IMR-90 (cell line): Measurements from ENCODE around the gene FCHSD2. TPM values are rescaled to one million over a fixed set of nuclear protein-coding genes. Genes with fewer than 3 reads are reported as not detected.
A peak's percentile ranks its signal among the peaks of the same experiment; 100 is the strongest.

Source experiments
- ATAC-seq: fragments of 200-7000 bp; cut with Tn5 transposase; 2 replicates; pipeline ENCODE4 v1.9.1; 2020; ENCODE audit warnings: low read depth, mild to moderate bottlenecking, moderate library complexity
- BruUV-seq: library from RNA; stranded (reverse); fragments of 400-500 nt; replicated peaks from 2 replicates; lab custom pipeline; 2021; lab: Mats Ljungman, UMichigan
- CTCF ChIA-PET: fragments of 300-600 bp; formaldehyde crosslinking; extraction: SDS; loops from one replicate; lab custom pipeline; 2021; ENCODE audit warnings: antibody characterized with exemption; lab: Yijun Ruan, JAX
- POLR2A ChIA-PET: fragments of 300-600 bp; sonication (Branson Sonifier 250); formaldehyde crosslinking; loops from one replicate; lab custom pipeline; 2022; ENCODE audit warnings: antibody characterized with exemption; ENCODE audit not compliant: unreplicated experiment; lab: Charles Lee
- DNase-seq: peaks from one replicate; pipeline ENCODE4 v3.0.0; 2013
- H2AFZ ChIP-seq: replicated peaks from 2 replicates; pipeline ENCODE3; 2013; ENCODE audit warnings: low read length, mild to moderate bottlenecking; ENCODE audit not compliant: poor library complexity
- H2AK5ac ChIP-seq: 2 replicates; pipeline ENCODE4 v1.6.1; 2013; ENCODE audit warnings: low read depth, low read length, inconsistent platforms
- H2AK9ac ChIP-seq: replicated peaks from 2 replicates; pipeline ENCODE3; 2013; ENCODE audit warnings: mild to moderate bottlenecking, low read depth, low read length, moderate library complexity; ENCODE audit not compliant: poor library complexity
- H2BK120ac ChIP-seq: 2 replicates; pipeline ENCODE4 v1.6.1; 2013; ENCODE audit warnings: low read depth, low read length, inconsistent platforms
- H2BK15ac ChIP-seq: 3 replicates; pipeline ENCODE4 v1.6.1; 2013; ENCODE audit warnings: low read depth, low read length, inconsistent platforms
- H2BK20ac ChIP-seq: 2 replicates; pipeline ENCODE4 v1.6.1; 2013; ENCODE audit warnings: low read depth, mild to moderate bottlenecking, inconsistent platforms, low read length, moderate library complexity
- H2BK5ac ChIP-seq: 2 replicates; pipeline ENCODE4 v1.6.1; 2013; ENCODE audit warnings: mild to moderate bottlenecking, low read depth, low read length, inconsistent platforms; ENCODE audit not compliant: poor library complexity, severe bottlenecking
- H3K14ac ChIP-seq: replicated peaks from 2 replicates; pipeline ENCODE4 v1.6.1; 2013; ENCODE audit warnings: low read depth, low read length, inconsistent platforms
- H3K18ac ChIP-seq: 2 replicates; pipeline ENCODE4 v1.6.1; 2013; ENCODE audit warnings: low read depth, low read length, control low read depth
- H3K23ac ChIP-seq: 2 replicates; pipeline ENCODE4 v1.6.1; 2013; ENCODE audit warnings: low read depth, low read length, inconsistent platforms
- H3K27ac ChIP-seq: 2 replicates; pipeline ENCODE4 v1.5.1; 2013; ENCODE audit warnings: mild to moderate bottlenecking, control low read depth, low read length; ENCODE audit not compliant: insufficient read depth
- H3K27me3 ChIP-seq: 2 replicates; pipeline ENCODE4 v1.6.1; 2013; ENCODE audit warnings: low read length; ENCODE audit not compliant: control insufficient read depth, insufficient read depth
- H3K36me3 ChIP-seq: 2 replicates; pipeline ENCODE4 v1.6.1; 2013; ENCODE audit warnings: low read length, mixed read lengths; ENCODE audit not compliant: control insufficient read depth, insufficient read depth
- H3K4ac ChIP-seq: 2 replicates; pipeline ENCODE4 v1.6.1; 2013; ENCODE audit warnings: low read depth, low read length, inconsistent platforms
- H3K4me1 ChIP-seq: 2 replicates; pipeline ENCODE4 v1.6.1; 2013; ENCODE audit warnings: low read length, mixed read lengths; ENCODE audit not compliant: control insufficient read depth, insufficient read depth
- H3K4me2 ChIP-seq: 2 replicates; pipeline ENCODE4 v1.6.1; 2013; ENCODE audit warnings: low read depth, mild to moderate bottlenecking, control low read depth, low read length, moderate library complexity
- H3K4me3 ChIP-seq: 2 replicates; pipeline ENCODE4 v1.5.1; 2013; ENCODE audit warnings: low read depth, mild to moderate bottlenecking, control low read depth, low read length, moderate library complexity; ENCODE audit not compliant: insufficient read depth
- H3K56ac ChIP-seq: 2 replicates; pipeline ENCODE4 v1.6.1; 2013; ENCODE audit warnings: low read length, inconsistent platforms; ENCODE audit not compliant: insufficient read depth; ENCODE audit errors: extremely low read depth
- H3K79me1 ChIP-seq, 2 experiments: 2 replicates each; pipeline ENCODE4 v1.6.1; 2013; ENCODE audit warnings: low read length in 2 of 2, inconsistent platforms in 1 of 2, low read depth in 1 of 2
- H3K9ac ChIP-seq: 2 replicates; pipeline ENCODE4 v1.6.1; 2013; ENCODE audit warnings: low read depth, low read length, control low read depth
- H3K9me1 ChIP-seq: 2 replicates; pipeline ENCODE4 v1.6.1; 2013; ENCODE audit warnings: low read length, inconsistent platforms; ENCODE audit not compliant: insufficient read depth
- H3K9me3 ChIP-seq: 2 replicates; pipeline ENCODE4 v1.6.1; 2013; ENCODE audit warnings: low read length; ENCODE audit not compliant: control insufficient read depth, insufficient read depth
- H4K20me1 ChIP-seq: 2 replicates; pipeline ENCODE4 v1.6.1; 2013; ENCODE audit warnings: low read length, inconsistent platforms; ENCODE audit not compliant: insufficient read depth
- H4K5ac ChIP-seq: 2 replicates; pipeline ENCODE4 v1.6.1; 2013; ENCODE audit warnings: mild to moderate bottlenecking, low read depth, low read length, control low read depth
- H4K8ac ChIP-seq, 2 experiments: 2 replicates each; pipeline ENCODE4 v1.6.1; 2013; ENCODE audit warnings: low read depth in 2 of 2, low read length in 2 of 2, control low read depth in 1 of 2, inconsistent platforms in 1 of 2
- H4K91ac ChIP-seq: 2 replicates; pipeline ENCODE4 v1.6.1; 2013; ENCODE audit warnings: low read depth, low read length, inconsistent platforms; ENCODE audit not compliant: insufficient read depth
- CEBPB ChIP-seq: IDR thresholded peaks from 2 replicates; pipeline ENCODE4 v1.6.1; 2012; ENCODE audit warnings: low read depth, low read length, improper control_type of control experiment
- NFE2L2 ChIP-seq: fragments of 150-350 bp; IDR thresholded peaks from 2 replicates; pipeline ENCODE4 v1.6.1; 2016; ENCODE audit warnings: low read depth, mild to moderate bottlenecking, low read length
- SMC3 ChIP-seq: fragments of 150-350 bp; IDR thresholded peaks from 2 replicates; pipeline ENCODE4 v1.6.1; 2016; ENCODE audit warnings: low read depth, mild to moderate bottlenecking, antibody characterized with exemption, low read length, moderate library complexity
- WGBS, 2 experiments: methylation state at CpG; one replicate each; pipeline versions ENCODE4 v1.1.5 to v1.1.7; 2013; ENCODE audit warnings: missing lambda C conversion rate in 2 of 2; ENCODE audit not compliant: insufficient read length in 1 of 2; ENCODE audit errors: extremely low coverage in 2 of 2; 5-methylcytosine and 5-hydroxymethylcytosine counted together
- dilution Hi-C: fragments of 300-500 bp; cut with HindIII; formaldehyde crosslinking; loops from one replicate; pipeline ENCODE4 v1.14.3; 2018; ENCODE audit warnings: low sequenced_read_pairs; ENCODE audit not compliant: unreplicated experiment
- in situ Hi-C: fragments of 300-500 bp; cut with MboI; formaldehyde crosslinking; loops from 3 replicates; pipeline ENCODE4 v1.14.3; 2019; ENCODE audit warnings: low sequenced_read_pairs, inconsistent platforms, mixed read lengths
- intact Hi-C: fragments of 100-400 bp; cut with micrococcal nuclease; formaldehyde crosslinking; loops from 2 replicates; pipeline ENCODE4 v1.10.0; 2022
- polyA plus RNA-seq, 3 experiments: library from polyadenylated mRNA; depleted of rRNA; stranded (reverse); fragments of >200 nt; gene quantifications; 2 replicates each; pipeline ENCODE4 v1.2.3, GENCODE V29; 2012; ENCODE audit warnings: low replicate concordance in 1 of 3
- total RNA-seq: library from RNA; depleted of rRNA; stranded (reverse); fragments of >200 nt; gene quantifications from 2 replicates; pipeline ENCODE4 v1.2.3, GENCODE V29; 2012

Gene FCHSD2
- total and polyA plus RNA-seq, 2 of the 4 experiments (the other 2 are of a cell fraction): 5.9 to 18.7 TPM

DNA sequence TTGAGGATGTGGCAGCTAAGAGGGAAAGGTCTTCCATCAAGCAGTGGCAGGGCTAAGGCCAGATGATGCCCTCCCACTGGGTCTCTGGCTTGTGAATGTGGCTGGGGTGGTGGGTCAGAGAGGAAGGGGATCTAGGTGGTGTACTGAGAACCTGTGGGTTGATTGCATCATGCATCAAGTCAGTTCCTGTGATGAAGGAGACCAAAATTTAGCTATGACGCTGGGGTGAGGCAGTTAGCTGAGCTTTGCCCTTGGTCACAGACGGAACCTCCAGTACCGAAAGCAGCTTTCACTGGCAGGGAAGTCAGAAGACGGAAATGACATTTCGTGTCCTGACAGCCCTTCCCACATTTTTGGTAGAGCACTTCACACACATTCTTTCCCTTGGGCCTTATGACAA is 307.2 kb downstream of the FCHSD2 start:
- ATAC-seq: no peak

More for the DNA sequence above, 307.2 kb downstream of the FCHSD2 start:
- H3K36me3 ChIP-seq: peaks cover 7% of the 10 kb centered on the region; the same call in 1 of the 2 replicates
- H3K14ac ChIP-seq: no peak overlapping the region
- in situ Hi-C loops: loop anchor here (5.0 kb wide), 2 partner anchors 342 to 452 kb away; no protein-coding TSS in a partner anchor
- WGBS, 2 experiments: 100% methylated on average over 3 of the region's 5 CpGs; no CpG with 5 or more reads in 1 of the 2 experiments
- peaks cover 14% of the 10 kb centered on the region for H3K9me1 ChIP-seq
- no TSS peak for BruUV-seq
- no peak overlapping the region for H2AK5ac ChIP-seq
- no peaks in the 10 kb centered on the region for H3K9me3 ChIP-seq
- H3K18ac ChIP-seq: no peak overlapping the region
- TF ChIP-seq SMC3: no peak
- TF ChIP-seq CEBPB: peak; percentile 57; the same call in 1 of the 2 replicates
- no peak for TF ChIP-seq NFE2L2
- ChIA-PET POLR2A (no interaction called here), CTCF (no interaction called here)
- H2BK120ac ChIP-seq: no peak overlapping the region
- no peak overlapping the region for H4K8ac ChIP-seq
- H3K4me1 ChIP-seq: peaks cover 10% of the 10 kb centered on the region
- no peak overlapping the region for H4K5ac ChIP-seq
- H3K4me2 ChIP-seq: no peak overlapping the region
- H3K27ac ChIP-seq: no peak overlapping the region
- H2BK20ac ChIP-seq: no peak overlapping the region
- no peak overlapping the region for H3K23ac ChIP-seq
- no peak overlapping the region for H2BK15ac ChIP-seq
- H2AFZ ChIP-seq: no peak overlapping the region
- H3K4me3 ChIP-seq: no peak overlapping the region
- no peak overlapping the region for H2BK5ac ChIP-seq
- DNase-seq: no peak
- dilution Hi-C loops: no loop called here
- peaks cover 3 to 22% of the 10 kb centered on the region in 2 experiments; a peak in 3 of 4 replicates for H3K79me1 ChIP-seq
- no peak overlapping the region for H3K9ac ChIP-seq
- no peak overlapping the region for H3K56ac ChIP-seq
- no peak overlapping the region; the same call in 1 of the 2 replicates for H3K4ac ChIP-seq
- no peak overlapping the region for H4K91ac ChIP-seq
- intact Hi-C loops: no loop called here
- H4K20me1 ChIP-seq: no peaks in the 10 kb centered on the region
- no peaks in the 10 kb centered on the region for H3K27me3 ChIP-seq
- no peak overlapping the region for H2AK9ac ChIP-seq
